GM21367 (cell line): ENCODE measurements around the gene COBLL1.

Experiments
- ATAC-seq: cut with Tn5 transposase; IDR thresholded peaks from one replicate; pipeline ENCODE4 v1.9.1; 2021; ENCODE audit not compliant: unreplicated experiment

COBLL1 gene

DNA sequence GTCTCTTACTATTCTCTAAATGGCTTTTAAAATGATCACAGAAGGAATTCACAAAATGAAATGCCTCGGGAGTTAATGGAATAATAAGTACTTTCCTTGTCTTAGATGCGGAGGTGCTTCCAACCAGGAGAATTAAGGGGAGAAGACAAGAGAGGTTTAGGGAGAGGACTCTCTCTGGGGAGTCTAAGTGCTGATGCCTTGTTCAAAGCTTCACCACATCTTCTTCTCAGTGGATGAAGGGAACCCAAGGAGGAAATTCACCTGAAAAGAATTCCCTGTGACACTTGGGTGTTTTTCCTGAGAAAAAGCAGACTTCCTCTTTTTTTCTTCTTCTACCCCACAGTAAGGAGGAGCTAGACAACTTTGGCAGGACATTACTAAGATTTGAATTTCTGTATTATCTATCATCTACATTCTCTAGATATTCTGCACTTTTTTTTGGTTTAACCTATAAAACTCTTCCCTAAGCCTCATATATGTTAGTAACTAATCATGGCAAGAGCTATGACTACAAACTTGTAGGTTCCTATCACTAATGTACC, 150.2 kb downstream of the COBLL1 start:
- no peak for ATAC-seq

DNA sequence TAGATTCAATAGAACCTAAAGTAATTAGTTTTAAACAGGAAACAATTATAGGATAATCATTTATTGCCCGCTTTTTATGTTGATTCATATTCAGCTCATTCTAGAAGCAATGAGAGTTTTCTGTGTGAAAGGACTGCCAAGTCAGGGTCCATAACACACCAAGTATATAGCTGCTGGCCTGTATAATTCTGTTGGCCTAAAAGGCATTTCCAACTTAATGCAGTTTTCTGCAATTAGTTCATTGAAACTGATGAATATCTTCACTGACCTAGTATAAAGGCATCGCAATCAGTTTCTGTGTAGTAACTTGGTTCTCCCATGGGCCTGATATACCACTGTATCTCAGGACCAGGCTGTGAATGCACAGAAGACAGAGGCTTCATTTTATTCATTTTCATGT, 151.3 kb downstream of the COBLL1 start:
- no peak for ATAC-seq

DNA sequence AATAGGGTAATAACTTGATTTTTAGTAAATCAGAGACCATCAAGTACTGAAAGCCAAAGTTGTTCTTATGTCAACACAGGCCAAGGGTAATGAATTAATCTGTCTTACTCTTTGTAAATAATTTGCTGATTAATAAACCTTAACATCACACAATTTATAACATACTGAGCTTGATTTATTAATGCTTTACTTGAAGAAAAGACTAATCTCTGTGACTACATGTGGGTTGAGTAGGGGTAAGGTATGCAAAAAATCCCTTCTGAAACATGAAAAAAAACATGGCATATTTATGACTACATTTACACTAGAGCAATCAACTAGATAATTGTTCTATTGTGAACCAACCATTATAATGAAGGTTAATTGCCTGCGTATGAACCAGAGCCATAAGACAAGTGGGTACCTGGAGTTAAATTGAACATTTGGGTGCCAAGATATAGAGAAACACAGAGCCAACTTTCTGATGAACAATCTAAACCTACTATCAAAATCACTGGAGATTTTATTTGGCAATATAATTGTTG, 152.7 kb downstream of the COBLL1 start:
- no peak for ATAC-seq

DNA sequence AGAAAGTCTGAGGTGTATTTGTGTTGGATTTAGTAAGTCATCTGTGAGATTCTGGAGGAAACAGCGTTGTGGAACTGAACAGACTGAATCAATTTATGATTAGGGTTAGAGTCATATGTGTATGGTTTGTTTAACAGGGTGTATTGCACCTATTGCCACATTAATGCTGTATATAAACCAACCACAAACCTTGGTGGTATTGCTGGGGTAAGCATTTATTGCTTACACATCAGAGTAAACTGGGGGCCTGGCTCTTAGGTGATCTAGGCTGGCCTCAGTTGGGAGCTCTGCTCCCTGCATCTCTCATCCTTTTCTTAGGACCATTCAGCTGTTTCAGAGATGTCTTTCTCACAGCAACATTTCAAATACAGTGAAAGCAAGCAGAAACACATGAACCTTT, 160.6 kb downstream of the COBLL1 start:
- no peak for ATAC-seq

DNA sequence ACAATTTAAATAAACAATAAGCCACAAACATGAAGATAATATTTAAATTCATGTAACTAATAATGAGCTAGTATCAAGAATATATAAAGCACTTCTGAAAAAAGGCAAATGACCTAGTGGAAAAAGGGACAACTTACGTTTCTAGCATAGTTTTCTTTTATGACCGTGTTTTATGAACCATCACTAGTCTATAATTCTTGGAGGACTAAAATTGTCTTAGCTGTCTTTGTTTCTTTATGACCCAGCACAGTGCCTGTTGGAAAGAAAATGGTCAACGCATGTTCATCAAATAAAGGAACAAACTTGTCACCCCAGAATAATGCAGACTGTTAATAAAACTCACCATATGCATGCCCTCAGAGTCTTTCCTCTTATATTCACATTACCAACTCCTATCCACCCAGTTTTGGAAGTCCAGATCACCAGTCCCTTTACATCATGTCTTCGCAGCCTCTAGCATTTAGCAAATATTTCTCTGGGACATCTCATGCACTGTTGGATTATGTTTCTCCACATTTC, 162.9 kb downstream of the COBLL1 start:
- no peak for ATAC-seq

DNA sequence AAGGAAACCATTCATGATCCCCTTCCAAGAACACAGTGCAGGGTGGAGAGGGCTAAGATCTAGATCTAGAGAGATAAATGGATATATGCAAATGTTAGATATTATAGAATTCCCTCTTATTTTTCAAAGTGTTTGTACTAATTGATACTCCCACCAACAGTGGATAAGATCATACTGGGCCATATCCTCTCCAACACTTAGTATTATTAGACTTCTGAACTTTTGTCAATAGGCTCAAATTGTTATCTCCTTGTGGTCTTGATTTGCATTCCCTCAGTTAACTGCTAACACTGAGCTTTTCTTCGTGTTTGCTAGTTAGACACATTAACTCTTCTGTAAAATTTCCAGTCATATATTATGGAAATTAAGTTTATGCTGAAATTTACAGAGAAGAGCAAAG, 163.9 kb downstream of the COBLL1 start:
- no peak for ATAC-seq

DNA sequence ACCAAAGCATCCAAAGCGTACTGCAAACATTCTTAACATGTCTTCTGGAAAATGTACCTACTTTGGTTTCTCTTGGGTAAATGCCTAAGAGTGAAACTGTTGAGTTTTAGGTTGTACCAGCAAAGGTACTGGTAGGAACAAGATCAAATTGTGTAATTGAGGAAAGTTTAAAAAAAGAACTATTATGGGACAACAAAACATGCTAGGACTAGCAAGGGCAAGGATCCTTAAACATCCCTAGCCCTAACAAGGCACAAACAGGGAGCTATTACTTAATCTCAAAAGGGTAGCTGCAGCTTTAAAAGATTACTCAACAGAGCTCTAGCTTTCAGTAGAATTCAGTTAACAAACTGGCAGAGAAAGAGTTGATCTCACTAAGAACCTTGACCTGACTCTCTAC, 164.4 kb downstream of the COBLL1 start:
- no peak for ATAC-seq

DNA sequence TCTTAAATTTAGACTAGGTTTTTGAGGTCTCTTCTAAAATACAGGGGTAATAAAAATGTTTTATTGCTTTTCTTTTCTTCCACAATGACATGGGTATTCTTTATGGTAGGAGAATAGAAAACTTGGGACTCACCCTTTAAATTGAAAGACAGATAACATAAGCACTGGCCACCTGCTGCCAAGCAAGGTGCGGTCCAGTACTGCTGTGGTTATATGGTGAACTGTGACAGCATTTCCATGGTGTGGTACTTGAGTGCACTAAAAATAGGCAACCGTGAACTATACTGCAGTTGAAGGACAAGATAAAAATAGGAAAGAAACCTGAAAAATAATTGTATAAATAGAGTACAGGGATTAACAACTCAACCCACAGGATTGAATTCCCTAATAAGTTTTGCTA, 165.9 kb downstream of the COBLL1 start:
- no peak for ATAC-seq

DNA sequence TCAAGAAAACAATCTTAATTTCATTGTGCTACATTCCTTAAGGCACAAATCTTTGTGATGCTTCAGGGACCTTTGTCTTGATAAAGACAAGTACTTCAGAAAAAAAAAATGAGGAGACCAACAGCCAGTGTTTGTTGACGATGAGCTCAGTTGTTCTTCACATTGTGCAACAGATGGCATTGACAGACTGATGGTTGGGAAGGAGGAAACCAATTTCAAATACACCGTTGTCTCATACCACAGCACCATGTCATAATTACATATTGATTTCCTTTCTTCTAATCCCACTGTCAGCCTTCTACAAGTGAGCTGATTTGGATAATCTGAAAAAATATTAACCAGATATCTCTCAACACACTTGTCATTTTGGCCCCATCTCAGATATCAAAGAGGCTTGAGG, 166.6 kb downstream of the COBLL1 start:
- ATAC-seq = no peak

DNA sequence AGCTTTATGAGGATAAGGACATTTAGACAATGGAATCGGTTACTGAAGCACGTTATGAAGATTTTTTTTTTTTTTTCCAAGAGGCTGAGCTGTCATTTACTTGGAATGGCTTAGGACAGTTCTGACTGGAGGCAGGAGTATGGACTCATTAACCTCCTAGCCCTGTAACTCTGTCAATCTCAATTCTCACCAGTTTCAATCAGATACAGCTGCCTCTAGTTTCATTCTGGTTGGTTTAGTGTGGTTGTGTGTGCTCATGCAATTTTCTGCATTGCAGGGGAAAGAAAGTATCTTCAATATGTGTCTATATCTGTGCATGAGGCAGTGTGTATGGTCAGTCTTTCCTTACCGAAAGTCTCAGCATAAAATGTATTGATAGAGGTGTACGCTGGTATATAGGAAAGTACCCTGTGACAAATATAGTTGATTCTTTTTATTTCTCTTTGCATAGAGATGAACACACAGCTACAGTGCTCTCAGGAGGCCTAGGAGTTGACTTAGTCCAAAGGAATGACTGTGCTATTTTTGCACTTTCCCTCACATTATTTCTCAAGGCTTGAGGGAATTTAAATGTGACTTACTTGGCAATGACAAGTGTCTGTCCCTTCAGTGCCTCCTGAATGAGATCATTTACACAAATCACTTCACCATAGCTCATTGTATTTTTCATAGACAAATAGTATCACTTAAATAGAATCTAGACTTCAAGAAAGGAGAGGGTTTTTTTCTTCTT, 169.8 kb downstream of the COBLL1 start:
- no peak for ATAC-seq

DNA sequence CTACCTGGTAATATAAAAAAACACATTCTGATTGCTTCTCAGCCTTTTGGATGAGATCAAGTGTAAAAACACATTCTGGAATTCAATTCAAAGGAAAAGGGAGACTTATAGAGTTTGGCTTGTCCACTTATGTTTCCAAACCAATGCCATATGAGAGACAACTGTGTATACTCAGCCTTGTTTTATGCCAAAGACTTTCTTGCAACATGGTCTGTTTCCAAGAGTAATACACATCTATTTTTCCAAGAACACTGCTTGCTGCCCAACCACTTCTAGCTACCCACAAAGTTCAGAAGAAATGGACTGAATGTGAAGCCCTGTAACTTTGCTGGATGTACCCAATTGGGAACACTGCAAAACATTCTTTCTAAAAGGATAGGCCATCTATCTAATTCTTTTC, 172.3 kb downstream of the COBLL1 start:
- no peak for ATAC-seq

DNA sequence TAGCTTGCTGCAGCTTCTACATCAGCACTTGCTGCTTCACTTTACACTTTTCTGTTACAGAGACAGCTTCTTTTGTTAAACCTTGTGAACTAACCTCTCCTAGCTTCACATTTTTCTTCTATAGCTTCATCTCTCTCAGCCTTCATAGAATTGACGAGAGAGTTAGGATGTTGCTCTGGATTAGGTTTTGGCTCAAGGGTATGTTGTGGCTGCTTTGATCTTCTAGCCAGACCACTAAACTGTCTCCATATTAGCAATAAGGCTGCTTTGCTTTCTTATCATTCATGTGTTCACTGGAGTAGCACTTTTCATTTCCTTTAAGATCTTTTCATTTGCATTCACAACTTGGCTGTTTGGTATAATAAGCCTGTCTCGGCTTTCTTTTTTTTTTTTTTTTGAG, 174.1 kb downstream of the COBLL1 start:
- ATAC-seq = no peak

DNA sequence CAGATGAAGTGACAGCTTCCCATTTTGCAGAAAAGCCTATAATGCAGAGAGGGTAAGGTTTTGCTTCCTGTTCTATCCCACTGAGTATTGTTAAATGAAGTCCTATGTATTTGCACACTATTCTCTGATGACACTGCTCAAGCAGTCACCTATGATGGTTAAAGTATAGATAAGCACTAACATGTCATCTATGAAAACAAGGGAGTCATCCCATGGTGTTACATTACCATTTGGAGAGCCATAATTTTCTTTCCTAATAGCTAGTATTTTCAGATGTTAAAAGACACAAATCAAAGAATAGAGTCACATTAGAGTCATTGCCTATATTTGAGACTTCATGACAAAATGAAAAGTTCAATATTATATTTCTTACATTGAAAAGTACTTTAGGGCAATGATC, 177.6 kb downstream of the COBLL1 start:
- ATAC-seq = no peak

DNA sequence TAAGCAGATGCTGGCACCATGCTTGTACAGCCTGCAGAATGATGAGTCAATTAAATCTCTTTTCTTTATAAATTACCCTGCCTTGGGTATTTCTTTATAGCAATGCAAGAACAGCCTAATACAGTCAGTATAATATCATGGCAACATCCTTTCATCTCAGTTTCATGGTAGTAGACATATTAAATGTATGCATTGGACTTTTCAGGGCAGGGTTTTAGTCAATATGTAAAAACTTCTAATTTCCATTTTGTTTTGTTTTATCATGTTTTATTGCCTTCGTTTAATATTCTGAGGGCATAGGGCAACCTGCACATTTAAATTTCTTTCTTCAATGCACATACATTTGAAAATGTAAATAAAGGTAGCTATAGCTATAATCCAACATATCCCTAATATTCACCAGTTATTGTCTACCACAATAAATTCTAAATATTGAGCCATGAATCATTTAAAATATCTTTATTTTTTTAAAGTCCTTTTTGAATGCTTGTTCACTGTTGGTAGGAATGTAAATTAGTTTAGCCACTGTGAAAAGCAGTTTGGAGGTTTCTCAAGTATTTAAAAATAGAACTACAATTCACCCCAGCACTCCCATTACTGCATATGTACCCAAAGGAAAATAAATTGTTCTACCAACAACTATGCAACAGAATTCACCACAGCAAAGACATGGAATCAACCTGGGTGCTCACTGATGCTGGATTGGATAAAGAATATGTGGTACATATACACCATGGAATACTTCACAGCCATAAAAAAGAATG, 178.6 kb downstream of the COBLL1 start:
- no peak for ATAC-seq

DNA sequence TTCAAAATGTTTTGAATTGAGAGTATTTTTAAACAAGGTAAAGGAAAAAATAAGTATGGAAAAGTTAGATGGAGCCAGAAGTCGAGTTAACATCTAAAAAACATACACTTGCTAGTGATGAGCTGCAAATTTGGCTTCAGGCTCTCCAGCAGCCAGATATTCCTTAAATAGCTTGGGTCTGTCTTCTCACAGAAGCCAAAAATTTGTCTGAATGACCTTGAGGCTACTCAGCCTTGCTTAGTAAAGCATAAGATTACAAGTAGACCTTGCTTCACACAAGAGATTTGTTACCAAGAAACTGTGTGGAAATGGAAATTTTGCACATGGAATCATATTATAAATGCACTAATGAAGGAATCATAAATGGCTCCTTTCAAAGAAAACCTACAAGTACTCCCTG, 179.6 kb downstream of the COBLL1 start:
- ATAC-seq = no peak

DNA sequence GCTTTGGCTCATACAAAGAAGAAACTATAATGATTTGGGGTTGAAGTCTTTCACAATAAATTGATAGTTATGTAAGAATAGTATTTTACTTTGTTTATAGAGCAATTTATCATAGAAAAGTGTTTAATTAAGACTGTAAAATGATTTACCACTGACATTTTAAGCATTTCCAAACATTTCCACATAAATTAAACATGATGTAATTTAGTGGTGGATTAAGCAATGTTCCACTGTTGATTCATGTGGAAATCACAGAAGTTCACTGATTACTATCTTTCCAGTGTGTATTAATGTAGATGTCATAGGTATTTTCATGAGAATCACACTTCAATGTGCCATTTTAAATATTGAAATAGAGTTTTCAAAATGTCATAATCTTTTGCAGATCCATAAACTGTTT, 180.3 kb downstream of the COBLL1 start:
- no peak for ATAC-seq

DNA sequence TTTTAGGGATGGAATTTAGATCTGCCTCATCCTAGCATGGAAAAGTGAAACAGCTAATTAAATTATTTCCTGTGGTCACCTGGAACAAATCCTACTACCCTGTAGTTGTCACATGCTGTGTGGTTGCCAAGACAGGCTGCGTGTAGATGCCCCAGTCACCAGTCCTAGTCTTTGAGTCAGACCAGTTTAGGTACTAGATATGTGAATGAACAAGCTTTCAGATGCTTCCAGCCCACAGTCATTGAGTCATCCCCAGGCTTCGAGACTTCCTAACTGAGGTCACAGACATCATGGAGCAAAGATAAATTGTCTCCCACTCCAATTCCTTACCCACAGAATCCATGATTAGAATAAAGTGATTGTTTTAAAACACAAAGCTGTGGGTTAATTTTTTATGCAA, 184.5 kb downstream of the COBLL1 start:
- ATAC-seq = no peak

DNA sequence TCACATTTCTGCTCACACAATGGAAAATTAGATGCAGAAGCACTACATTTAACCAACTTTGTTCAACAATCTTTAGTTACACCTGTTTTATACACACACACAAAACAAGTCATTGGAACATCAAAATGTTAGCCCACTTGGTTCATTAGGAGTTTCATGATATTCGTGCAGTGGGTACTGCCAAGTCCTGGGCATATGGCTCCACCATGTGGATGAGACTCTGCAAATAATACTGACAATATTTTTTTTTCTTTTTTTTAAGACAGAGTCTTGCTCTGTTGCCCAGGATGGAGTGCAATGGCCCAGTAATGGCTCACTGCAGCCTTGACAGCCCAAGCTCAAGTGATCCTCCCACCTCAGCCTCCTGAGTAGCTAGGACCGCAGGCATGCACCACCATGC, 185.9 kb downstream of the COBLL1 start:
- no peak for ATAC-seq

DNA sequence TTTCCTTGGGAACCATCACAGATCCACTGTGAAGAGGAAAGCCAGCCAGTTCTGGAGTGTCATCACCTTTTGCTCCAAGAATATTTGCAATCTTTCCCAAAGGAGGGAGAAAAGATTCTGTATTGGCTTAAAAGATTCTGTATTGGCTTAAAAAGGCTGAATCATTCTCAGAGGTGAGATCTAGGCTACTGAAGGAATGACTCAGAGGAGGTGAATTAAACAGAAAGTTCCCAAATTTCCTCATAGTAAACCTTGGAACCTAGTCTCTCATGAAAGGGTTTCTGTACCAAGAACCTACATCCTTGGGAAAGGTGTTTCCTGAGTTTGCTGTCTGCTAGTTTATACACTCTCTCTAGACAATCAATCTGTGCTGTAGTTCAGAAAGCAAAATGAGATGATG, 186.3 kb downstream of the COBLL1 start:
- ATAC-seq = no peak

DNA sequence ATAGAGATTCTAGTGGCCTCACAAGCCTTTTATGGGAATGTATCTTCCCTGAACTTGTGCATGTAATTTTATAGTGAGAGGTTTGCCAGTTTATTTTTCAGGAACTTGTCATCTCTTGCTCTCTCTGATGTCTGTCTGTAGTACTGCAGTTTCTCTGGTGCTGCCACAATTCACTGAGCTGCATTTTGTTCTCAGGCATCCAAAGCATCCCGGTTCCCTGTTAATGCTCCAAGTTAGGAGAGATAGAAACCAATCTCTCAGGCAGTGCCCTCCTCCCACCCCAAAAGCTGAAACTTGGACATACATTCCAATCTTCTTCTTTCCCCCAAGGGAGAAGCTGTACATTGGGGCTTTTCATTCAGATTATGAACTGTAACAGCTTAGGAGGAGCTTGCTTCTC, 190.3 kb downstream of the COBLL1 start:
- ATAC-seq = no peak

DNA sequence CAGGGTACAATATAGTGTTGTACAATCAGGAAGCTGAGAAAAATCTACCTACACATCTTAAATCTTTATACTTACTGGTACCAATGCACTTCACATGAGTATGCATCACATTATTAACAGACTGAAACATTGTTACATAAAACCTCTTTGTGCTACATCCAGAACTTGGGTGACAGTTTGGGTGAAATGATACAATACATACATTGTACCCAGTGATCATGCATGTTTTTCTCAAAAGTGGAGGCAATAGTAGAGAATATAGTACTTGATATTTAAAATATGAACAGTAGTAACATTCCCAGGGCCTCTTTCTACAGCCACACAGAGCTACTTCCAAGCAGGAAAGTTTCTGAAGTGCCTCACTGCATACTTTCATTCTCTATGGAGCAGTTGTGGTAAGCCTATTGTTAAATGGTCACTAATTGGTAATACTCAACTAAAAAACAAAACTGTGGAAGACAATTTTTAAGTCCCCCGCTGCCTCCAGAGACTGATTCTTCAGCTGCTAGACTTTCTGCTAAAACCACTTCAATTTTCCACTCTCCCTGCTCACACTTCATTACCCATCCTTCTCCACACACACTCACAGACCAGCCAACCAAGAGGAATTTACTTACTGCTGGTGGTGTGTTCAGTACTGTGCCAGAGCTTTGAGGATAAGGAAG, 197.5 kb downstream of the COBLL1 start:
- ATAC-seq = no peak
